ENCODE measurements around the gene KNL1.

- TF ChIP-seq CTCF (IDR thresholded peaks at IDR 0.05) (no peak), POLR2A (IDR thresholded peaks at IDR 0.05) (no peak), EP300 (IDR thresholded peaks at IDR 0.05) (no peak), POLR2AphosphoS5 (IDR thresholded peaks at IDR 0.05) (no peak)
Observed at GRCh38 chr15:40590667-40591050, 3.4 kb upstream of the KNL1 start.

All from stomach (tissue), 4 donors.